ENCODE measurements around the gene BSND. TPM values are rescaled to one million over a fixed set of nuclear protein-coding genes. Genes with fewer than 3 reads are reported as not detected.

Gene BSND
- total RNA-seq, 4 donors from 2014 or later: not detected

GRCh38 chr1:55041613-55042012, 42.9 kb downstream of the BSND start:
- peaks cover 0 to 46% (median 2%) of the 10 kb centered on the region in 4 donors for H3K27me3 ChIP-seq
- peaks cover 9 to 25% (median 16%) of the 10 kb centered on the region in 3 donors for H3K4me1 ChIP-seq
- no peak overlapping the region for H3K4me3 ChIP-seq
- H3K27ac ChIP-seq: no peak overlapping the region
- no peak for TF ChIP-seq POLR2A (IDR thresholded peaks at IDR 0.05)
- TF ChIP-seq CTCF (IDR thresholded peaks at IDR 0.05): no peak
- no peak for DNase-seq
- intact Hi-C loops (cut with DNase I): no loop called here
- WGBS, 2 donors: 63 to 75% methylated on average over 3 of the region's 3 CpGs
- H3K36me3 ChIP-seq: peaks cover 0 to 19% (median 0%) of the 10 kb centered on the region in 3 donors
- no peaks in the 10 kb centered on the region for H3K9me3 ChIP-seq

GRCh38 chr1:55043011-55043410, 44.3 kb downstream of the BSND start:
- intact Hi-C loops (cut with DNase I): no loop called here
- Histone ChIP-seq H3K9me3 (no peaks in the 10 kb centered on the region), H3K27ac (no peak overlapping the region), H3K36me3 (peaks cover 0 to 33% (median 0%) of the 10 kb centered on the region in 3 donors), H3K4me1 (peaks cover 9 to 25% (median 16%) of the 10 kb centered on the region in 3 donors), H3K27me3 (peaks cover 0 to 32% (median 2%) of the 10 kb centered on the region in 4 donors), H3K4me3 (no peak overlapping the region)
- TF ChIP-seq CTCF (IDR thresholded peaks at IDR 0.05) (no peak), POLR2A (IDR thresholded peaks at IDR 0.05) (no peak)
- no peak for DNase-seq
- 69 to 73% methylated on average over 1 to 2 of the region's 2 CpGs for WGBS, 2 donors

- H3K4me1 ChIP-seq: peaks cover 9 to 25% (median 16%) of the 10 kb centered on the region in 3 donors
- TF ChIP-seq CTCF (IDR thresholded peaks at IDR 0.05): no peak
- no peak for TF ChIP-seq POLR2A (IDR thresholded peaks at IDR 0.05)
- H3K27ac ChIP-seq: no peak overlapping the region
- H3K36me3 ChIP-seq: peaks cover 0 to 33% (median 0%) of the 10 kb centered on the region in 3 donors
- peaks cover 0 to 24% (median 2%) of the 10 kb centered on the region in 4 donors for H3K27me3 ChIP-seq
- WGBS, 2 donors: 90% methylated on average over 5 of the region's 9 CpGs; no CpG with 5 or more reads in 1 of the 2 donors
- intact Hi-C loops (cut with DNase I): no loop called here
- no peak overlapping the region for H3K4me3 ChIP-seq
- DNase-seq: no peak
- H3K9me3 ChIP-seq: no peaks in the 10 kb centered on the region
Measured at GRCh38 chr1:55043726-55044125, 45.0 kb downstream of the BSND start.

- Histone ChIP-seq H3K4me1 (peaks cover 8 to 14% (median 8%) of the 10 kb centered on the region in 3 donors), H3K4me3 (no peak overlapping the region), H3K9me3 (no peaks in the 10 kb centered on the region), H3K36me3 (peaks cover 0 to 33% (median 0%) of the 10 kb centered on the region in 3 donors), H3K27me3 (peaks cover 0 to 14% (median 0%) of the 10 kb centered on the region in 4 donors), H3K27ac (no peak overlapping the region)
- TF ChIP-seq POLR2A (IDR thresholded peaks at IDR 0.05) (no peak), CTCF (IDR thresholded peaks at IDR 0.05) (no peak)
- intact Hi-C loops (cut with DNase I): no loop called here
- WGBS, 2 donors: 79 to 86% methylated on average over 8 to 14 of the region's 15 CpGs
- DNase-seq: no peak
Measured at GRCh38 chr1:55044617-55045397, 46.1 kb downstream of the BSND start.

- Histone ChIP-seq H3K36me3 (peaks cover 0 to 33% (median 0%) of the 10 kb centered on the region in 3 donors), H3K27me3 (peaks cover 0 to 7% (median 0%) of the 10 kb centered on the region in 4 donors), H3K4me3 (no peak overlapping the region), H3K27ac (no peak overlapping the region), H3K4me1 (peaks cover 2 to 8% (median 3%) of the 10 kb centered on the region in 3 donors), H3K9me3 (no peaks in the 10 kb centered on the region)
- 91 to 96% methylated on average over 9 to 10 of the region's 10 CpGs for WGBS, 2 donors
- TF ChIP-seq POLR2A (IDR thresholded peaks at IDR 0.05): no peak
- TF ChIP-seq CTCF (IDR thresholded peaks at IDR 0.05): no peak
- no peak for DNase-seq
- intact Hi-C loops (cut with DNase I): no loop called here
Measured at GRCh38 chr1:55045430-55045829, 46.7 kb downstream of the BSND start.

All from esophagus squamous epithelium (tissue), 5 donors.